ENCODE measurements around the gene EMC9. TPM values are rescaled to one million over a fixed set of nuclear protein-coding genes. Genes with fewer than 3 reads are reported as not detected.

The EMC9 gene
- total and polyA plus RNA-seq, 2 of the 8 experiments (the other 6 are each of a cell fraction or from before 2014, with no cell fraction given), result 38.4 to 47.2 TPM

DNA sequence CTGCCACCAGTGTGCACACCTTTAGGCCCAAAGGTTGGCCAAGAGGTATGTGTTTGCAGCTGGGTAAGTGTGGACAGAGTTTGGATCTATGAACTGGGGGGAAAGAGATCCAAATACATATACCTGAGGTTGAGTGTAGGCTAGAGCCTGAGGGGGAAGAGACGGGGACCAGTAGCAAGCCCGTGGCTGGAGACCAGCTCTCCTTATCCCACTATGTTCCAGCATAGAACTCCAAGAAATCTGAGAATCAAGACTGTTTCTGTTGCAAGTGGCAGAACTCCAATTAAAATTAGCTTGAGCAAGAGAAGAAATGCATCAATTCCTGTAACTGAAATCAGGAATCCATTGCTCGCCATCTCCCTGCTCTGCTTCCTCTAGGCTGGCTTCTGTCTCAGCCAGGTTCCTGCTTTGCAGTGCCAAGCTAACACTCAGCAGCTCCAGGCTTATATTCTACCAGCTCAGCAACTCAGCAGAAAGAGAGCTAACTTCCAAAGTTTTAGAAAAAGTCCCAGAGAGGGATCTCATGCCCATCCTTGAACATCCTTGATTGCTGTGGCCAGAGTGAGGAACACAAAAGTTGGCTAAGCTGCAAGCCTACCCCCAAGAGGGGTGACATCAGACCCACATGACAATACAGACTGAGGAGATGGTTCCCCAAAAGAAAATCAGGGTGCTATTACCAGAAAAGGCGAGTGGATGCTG is 48.7 kb downstream of the EMC9 start (continued):
- TF ChIP-seq EP300 (IDR thresholded peaks at IDR 0.05; ENCODE audit: borderline replicate concordance in 1 of 2, low read depth in 2 of 2, low read length in 2 of 2), result no peak
- TF ChIP-seq KDM4A (IDR thresholded peaks at IDR 0.05; ENCODE audit: low read depth, low read length, severe bottlenecking), result no peak
- TF ChIP-seq KDM5A (IDR thresholded peaks at IDR 0.05; ENCODE audit: low read length), result no peak
- no peak for TF ChIP-seq CBX8 (IDR thresholded peaks at IDR 0.05; ENCODE audit: borderline replicate concordance, low read depth, low read length)

Data from H1 (cell line).